Stimulated activated CD4-positive, alpha-beta T cell treated with anti-CD3 and anti-CD28 coated beads, Interleukin-1b, Interleukin-23, amount 100 ng/mL, for 4 hours (primary cell): Measurements from ENCODE around the gene DCAF4.
A peak's percentile ranks its signal among the peaks of the same experiment; 100 is the strongest.

Experiments
- DNase-seq, 2 donors: peaks; one replicate each; pipeline ENCODE4 v3.0.0-alpha.2; 2020; ENCODE audit warnings: low read depth in 2 of 2

DCAF4 gene

GRCh38 chr14:72894623-72895378 lies 31.5 kb upstream of the DCAF4 start:
- DNase-seq, result no peak

GRCh38 chr14:72898448-72898847 lies 27.8 kb upstream of the DCAF4 start:
- DNase-seq, result no peak

GRCh38 chr14:72901361-72901760 lies 24.9 kb upstream of the DCAF4 start:
- no peak for DNase-seq

GRCh38 chr14:72902801-72903530 lies 23.3 kb upstream of the DCAF4 start:
- no peak for DNase-seq

- no peak for DNase-seq
These were observed 22.5 kb upstream of the DCAF4 start for GRCh38 chr14:72903716-72904115.

- DNase-seq, result no peak
These were observed 22.0 kb upstream of the DCAF4 start for GRCh38 chr14:72904218-72904617.

GRCh38 chr14:72904840-72905561 lies 21.3 kb upstream of the DCAF4 start:
- peak in 1 of 2 donors; percentile 55 for DNase-seq

- DNase-seq, result no peak
These were observed 19.9 kb upstream of the DCAF4 start for GRCh38 chr14:72906316-72906715.

GRCh38 chr14:72906879-72907278 lies 19.4 kb upstream of the DCAF4 start:
- no peak for DNase-seq

- no peak for DNase-seq
These were observed 18.4 kb upstream of the DCAF4 start for GRCh38 chr14:72907886-72908285.

GRCh38 chr14:72909163-72909562 lies 17.1 kb upstream of the DCAF4 start:
- no peak for DNase-seq

GRCh38 chr14:72913809-72914208 lies 12.5 kb upstream of the DCAF4 start:
- no peak for DNase-seq

- DNase-seq, result no peak
These were observed 10.1 kb upstream of the DCAF4 start for GRCh38 chr14:72916174-72916573.

- DNase-seq, result no peak
These were observed 9.0 kb upstream of the DCAF4 start for GRCh38 chr14:72917094-72917802.

- DNase-seq, result no peak
These were observed 6.3 kb upstream of the DCAF4 start for GRCh38 chr14:72920008-72920407.

GRCh38 chr14:72921396-72921795 lies 4.9 kb upstream of the DCAF4 start:
- DNase-seq, result no peak

- DNase-seq, result no peak
These were observed 1.9 kb upstream of the DCAF4 start for GRCh38 chr14:72924337-72924736.

- DNase-seq, result no peak
These were observed 999 bp upstream of the DCAF4 start for GRCh38 chr14:72925171-72925759.

GRCh38 chr14:72925815-72926291 lies 411 bp upstream of the DCAF4 start:
- DNase-seq, result peak in 1 of 2 donors; percentile 91

GRCh38 chr14:72928872-72929271 lies 2.6 kb downstream of the DCAF4 start:
- DNase-seq, result no peak

GRCh38 chr14:72929316-72930080 lies 3.2 kb downstream of the DCAF4 start:
- DNase-seq, result no peak
